Inflammatory macrophage treated with lipopolysaccharide for 1 hour (primary cell): ENCODE data around the gene ARIH2.

Source experiments
- DNase-seq, 2 donors: peaks; one replicate each; pipeline ENCODE4 v3.0.0-alpha.2; 2020 to 2022

ARIH2 gene

DNA sequence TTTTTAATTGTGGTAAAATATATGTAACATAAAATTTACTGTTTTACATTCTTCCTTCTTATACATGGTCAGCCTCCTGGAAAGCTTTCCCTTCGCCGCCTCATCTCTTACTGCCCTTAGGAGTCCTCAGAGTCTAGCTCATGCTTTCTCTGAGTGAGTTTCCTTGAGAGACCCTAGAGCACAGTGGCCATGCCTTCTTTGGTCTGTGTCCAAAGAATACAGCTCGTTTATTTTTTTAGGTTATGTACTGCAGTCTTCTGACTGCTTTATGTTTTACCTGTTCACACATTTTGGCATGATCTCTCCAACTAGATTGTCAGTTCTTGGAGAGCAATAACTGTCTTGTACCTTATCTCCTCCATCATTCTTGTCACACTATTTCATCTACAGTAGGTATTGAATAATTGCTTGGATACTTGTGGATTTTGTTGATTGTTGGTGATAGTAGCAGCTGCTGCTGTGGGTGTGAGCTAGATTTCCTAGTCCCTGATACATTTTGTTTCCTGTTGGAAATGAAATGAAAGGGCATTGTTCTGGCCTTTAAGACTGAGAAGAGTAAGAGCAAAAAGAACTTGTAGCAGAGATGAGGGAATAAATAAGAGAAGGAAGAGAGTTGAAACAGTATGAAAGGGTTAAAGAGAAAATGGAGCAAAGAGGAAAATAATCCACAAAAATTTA, 10.9 kb downstream of the ARIH2 start:
- DNase-seq = no peak

GRCh38 chr3:48930590-48930989, 11.9 kb downstream of the ARIH2 start:
- no peak for DNase-seq

- no peak for DNase-seq
Measured at GRCh38 chr3:48931944-48932580, 13.4 kb downstream of the ARIH2 start.

- no peak for DNase-seq
Measured at GRCh38 chr3:48934333-48934991, 15.8 kb downstream of the ARIH2 start.

DNA sequence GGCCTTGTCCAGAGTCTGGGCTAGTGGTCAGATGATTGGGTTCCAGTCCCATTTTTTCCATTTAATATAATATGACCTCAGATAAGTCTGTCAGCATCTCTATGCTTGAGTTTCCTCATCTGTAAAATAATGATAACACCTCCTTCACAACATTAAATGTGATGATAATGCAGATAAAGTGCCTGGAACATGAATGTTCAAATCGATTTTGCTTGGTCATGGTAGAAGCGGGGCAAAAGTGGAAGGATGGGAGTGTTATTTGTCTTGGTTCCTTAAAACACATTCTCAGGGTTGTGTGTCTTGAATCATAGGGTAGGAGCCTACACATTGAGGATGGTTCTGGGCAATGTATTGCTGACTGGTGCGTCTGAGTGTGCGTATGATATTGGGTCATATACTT, 16.9 kb downstream of the ARIH2 start:
- peak; percentile 48 to 70 for DNase-seq

- DNase-seq = no peak
Measured at GRCh38 chr3:48938156-48938555, 19.5 kb downstream of the ARIH2 start.

DNA sequence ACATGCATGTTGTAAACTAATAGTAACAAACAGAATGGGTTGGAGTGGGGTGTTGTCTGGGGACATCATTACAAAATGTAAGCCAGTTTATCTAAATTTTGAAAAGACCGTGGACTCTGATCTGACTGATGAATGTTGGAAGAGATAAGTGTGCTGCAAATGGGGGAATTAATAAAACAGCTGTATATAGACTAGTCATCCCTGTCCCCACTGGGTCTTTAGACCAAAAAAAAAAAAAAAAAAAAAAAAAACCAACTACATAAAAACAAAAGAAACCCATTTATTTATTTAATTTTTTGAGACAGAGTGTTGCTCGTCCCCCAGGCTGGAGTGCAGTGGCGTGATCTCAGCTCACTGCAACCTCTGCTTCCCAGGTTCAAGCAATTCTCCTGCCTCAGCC, 20.0 kb downstream of the ARIH2 start:
- DNase-seq = no peak

GRCh38 chr3:48945432-48945831, 26.8 kb downstream of the ARIH2 start:
- DNase-seq = no peak

DNA sequence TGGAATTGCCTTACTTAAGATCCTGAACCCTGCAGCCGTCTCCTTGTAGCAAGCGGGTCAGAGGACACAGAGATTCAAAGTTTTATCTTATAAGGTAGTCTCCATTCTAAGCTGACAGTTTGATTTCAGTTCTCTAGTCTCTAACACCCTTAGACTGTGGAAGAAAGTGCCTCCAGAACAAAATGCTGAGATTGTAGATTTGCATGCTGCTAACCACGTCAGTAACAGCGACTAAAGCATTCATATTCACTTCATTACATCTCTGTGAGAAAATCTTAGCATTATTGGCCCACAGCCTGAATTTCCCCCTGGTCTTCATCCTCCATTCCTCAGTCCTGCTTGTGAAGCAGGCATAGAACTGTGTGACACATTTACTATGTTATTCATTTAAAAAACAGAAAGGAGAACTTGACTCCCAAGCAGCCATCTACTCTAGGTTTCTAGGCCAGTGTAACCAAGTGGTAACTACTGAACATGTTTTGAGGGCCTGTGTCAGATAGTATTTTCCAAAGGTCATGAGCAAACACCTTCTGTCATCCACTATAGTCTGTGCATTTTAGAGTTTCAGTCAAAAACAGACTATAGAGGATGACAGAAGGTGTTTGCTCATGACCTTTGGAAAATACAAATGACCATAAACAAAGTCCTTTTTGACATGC, 27.4 kb downstream of the ARIH2 start:
- no peak for DNase-seq

DNA sequence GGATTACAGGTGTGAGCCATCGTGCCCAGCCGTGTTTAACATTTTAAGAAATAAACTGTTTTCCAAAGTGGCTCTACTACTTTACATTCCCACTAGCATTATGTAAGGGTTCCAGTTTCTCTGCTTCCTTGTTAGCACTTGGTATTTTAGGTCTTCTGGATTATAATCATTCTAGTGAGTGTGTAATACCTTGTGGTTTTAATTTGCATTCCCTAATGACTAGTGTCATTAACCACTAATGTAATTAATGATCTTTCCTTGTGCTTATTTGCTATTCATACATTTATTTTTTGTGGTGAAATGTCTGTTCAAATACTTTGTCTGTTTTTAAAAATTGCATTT, 30.7 kb downstream of the ARIH2 start:
- no peak for DNase-seq

DNA sequence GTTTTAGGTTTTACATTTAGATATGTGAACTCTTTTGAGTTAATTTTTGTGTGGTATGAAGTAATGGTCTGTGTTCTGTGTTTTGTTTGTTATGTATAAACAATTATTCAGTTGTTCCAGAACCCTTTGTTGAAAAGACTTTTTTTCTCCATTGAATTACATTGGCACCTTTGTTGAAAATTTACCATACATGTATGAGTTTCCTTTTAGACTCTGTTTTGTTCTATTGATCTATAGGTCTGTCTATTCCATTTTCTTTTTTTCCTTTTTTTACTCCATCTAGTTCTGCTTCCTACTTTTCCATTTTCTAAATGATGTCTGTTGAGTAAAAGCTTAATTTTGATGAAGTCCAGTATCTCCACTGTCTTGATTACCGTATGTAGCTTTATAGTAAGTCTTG, 31.4 kb downstream of the ARIH2 start:
- DNase-seq = no peak

GRCh38 chr3:48951764-48952163, 33.1 kb downstream of the ARIH2 start:
- no peak for DNase-seq

DNA sequence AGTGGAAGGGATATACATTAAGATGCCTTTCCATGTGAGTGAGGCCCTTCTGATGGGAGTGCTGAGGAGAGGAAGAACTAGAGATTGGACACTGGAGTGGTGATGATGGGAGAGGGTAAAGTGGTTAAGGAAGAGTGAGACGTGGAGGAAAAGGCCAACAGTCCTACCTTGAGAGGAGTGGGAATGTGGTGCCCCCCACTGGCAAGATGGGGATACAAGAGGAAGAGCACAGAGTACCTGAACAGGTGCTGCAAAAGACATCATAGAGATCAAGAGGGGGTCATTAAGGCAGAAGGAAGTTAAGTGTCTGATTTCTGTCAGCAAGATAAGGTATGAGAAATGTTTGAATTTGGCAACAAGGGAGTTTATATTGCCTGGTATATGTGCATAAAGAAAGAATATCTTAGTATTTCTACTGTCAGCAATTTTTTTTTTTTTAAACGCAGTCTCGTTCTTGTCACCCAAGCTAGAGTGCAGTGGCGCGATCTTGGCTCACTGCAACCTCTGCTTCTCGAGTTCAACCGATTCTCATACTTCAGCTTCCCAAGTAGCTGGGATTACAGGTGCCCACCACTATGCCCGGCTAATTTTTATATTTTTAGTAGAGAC, 34.0 kb downstream of the ARIH2 start:
- no peak for DNase-seq

GRCh38 chr3:48957006-48957705, 38.5 kb downstream of the ARIH2 start:
- DNase-seq = no peak

GRCh38 chr3:48960841-48961413, 42.3 kb downstream of the ARIH2 start:
- DNase-seq = no peak

GRCh38 chr3:48962340-48962739, 43.7 kb downstream of the ARIH2 start:
- DNase-seq = no peak

DNA sequence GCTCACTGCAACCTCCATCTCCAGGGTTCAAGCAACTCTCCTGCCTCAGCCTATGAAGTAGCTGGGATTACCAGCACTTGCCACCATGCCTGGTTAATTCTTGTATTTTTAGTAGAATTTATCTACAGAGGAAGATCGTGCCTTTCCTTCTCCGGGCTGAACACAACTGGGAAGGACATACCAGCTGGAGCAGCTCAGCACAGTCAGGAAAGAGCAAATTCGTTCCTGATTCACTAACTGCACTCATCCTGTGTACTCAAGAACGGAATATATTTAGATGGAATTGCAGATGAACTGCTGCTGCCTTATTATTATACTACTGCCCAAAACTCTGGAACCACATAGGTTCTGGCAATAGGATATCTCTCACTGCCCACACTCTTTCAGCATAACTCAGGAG, 44.3 kb downstream of the ARIH2 start:
- no peak for DNase-seq

GRCh38 chr3:48963591-48963990, 44.9 kb downstream of the ARIH2 start:
- no peak for DNase-seq

GRCh38 chr3:48966367-48966766, 47.7 kb downstream of the ARIH2 start:
- no peak for DNase-seq

DNA sequence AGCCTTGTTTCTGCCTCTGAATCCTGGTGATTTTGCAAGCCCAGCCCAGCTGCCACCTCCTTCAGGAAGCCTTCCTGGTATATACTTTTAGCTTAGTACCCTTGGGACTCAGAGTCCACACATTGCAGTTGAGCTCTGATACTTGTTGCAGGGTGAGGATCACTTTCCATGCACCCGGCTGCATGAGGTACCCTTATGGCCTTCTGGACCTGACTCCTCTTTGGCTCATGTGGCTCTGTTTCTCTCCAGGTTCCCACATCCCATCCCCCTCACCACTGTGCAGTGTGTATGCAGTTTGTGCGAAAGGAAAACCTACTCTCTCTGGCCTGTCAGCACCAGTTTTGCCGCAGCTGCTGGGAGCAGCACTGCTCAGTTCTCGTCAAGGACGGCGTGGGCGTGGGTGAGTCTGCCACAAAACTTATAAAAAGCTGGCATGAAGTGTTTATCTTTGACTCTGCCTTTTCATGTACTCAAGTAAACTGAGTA, 48.3 kb downstream of the ARIH2 start:
- no peak for DNase-seq

DNA sequence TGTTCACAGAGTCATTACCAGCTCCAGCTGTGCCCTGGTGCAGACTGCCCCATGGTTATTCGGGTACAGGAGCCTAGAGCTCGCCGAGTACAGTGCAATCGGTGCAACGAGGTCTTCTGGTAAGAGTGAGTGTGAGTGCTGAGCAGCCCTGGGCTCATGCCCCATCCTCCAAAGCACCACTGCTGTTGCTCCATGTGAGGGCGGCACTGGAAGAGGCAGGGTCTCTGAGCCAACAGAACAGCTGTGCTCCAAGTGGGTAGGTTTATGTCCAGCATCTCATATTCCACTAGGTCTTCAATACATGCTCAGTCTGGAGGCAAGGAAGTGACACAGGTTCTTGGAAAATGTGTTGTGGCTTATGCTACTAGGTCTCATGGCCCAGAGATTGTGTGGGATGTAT, 51.9 kb downstream of the ARIH2 start:
- DNase-seq = no peak
